IMR-90 (cell line): ENCODE data around the gene TSC2. TPM values are rescaled to one million over a fixed set of nuclear protein-coding genes. Genes with fewer than 3 reads are reported as not detected.

Experiments used
- ATAC-seq: fragments of 200-7000 bp; cut with Tn5 transposase; 2 replicates; pipeline ENCODE4 v1.9.1; 2020; ENCODE audit warnings: low read depth, mild to moderate bottlenecking, moderate library complexity
- BruUV-seq: library from RNA; stranded (reverse); fragments of 400-500 nt; replicated peaks from 2 replicates; lab custom pipeline; 2021; lab: Mats Ljungman, UMichigan
- CTCF ChIA-PET: fragments of 300-600 bp; formaldehyde crosslinking; extraction: SDS; loops from one replicate; lab custom pipeline; 2021; ENCODE audit warnings: antibody characterized with exemption; lab: Yijun Ruan, JAX
- POLR2A ChIA-PET: fragments of 300-600 bp; sonication (Branson Sonifier 250); formaldehyde crosslinking; loops from one replicate; lab custom pipeline; 2022; ENCODE audit warnings: antibody characterized with exemption; ENCODE audit not compliant: unreplicated experiment; lab: Charles Lee
- DNase-seq: peaks from one replicate; pipeline ENCODE4 v3.0.0; 2013
- H2AFZ ChIP-seq: replicated peaks from 2 replicates; pipeline ENCODE3; 2013; ENCODE audit warnings: low read length, mild to moderate bottlenecking; ENCODE audit not compliant: poor library complexity
- H2AK5ac ChIP-seq: 2 replicates; pipeline ENCODE4 v1.6.1; 2013; ENCODE audit warnings: low read depth, low read length, inconsistent platforms
- H2AK9ac ChIP-seq: replicated peaks from 2 replicates; pipeline ENCODE3; 2013; ENCODE audit warnings: mild to moderate bottlenecking, low read depth, low read length, moderate library complexity; ENCODE audit not compliant: poor library complexity
- H2BK120ac ChIP-seq: 2 replicates; pipeline ENCODE4 v1.6.1; 2013; ENCODE audit warnings: low read depth, low read length, inconsistent platforms
- H2BK15ac ChIP-seq: 3 replicates; pipeline ENCODE4 v1.6.1; 2013; ENCODE audit warnings: low read depth, low read length, inconsistent platforms
- H2BK20ac ChIP-seq: 2 replicates; pipeline ENCODE4 v1.6.1; 2013; ENCODE audit warnings: low read depth, mild to moderate bottlenecking, inconsistent platforms, low read length, moderate library complexity
- H2BK5ac ChIP-seq: 2 replicates; pipeline ENCODE4 v1.6.1; 2013; ENCODE audit warnings: mild to moderate bottlenecking, low read depth, low read length, inconsistent platforms; ENCODE audit not compliant: poor library complexity, severe bottlenecking
- H3K14ac ChIP-seq: replicated peaks from 2 replicates; pipeline ENCODE4 v1.6.1; 2013; ENCODE audit warnings: low read depth, low read length, inconsistent platforms
- H3K18ac ChIP-seq: 2 replicates; pipeline ENCODE4 v1.6.1; 2013; ENCODE audit warnings: low read depth, low read length, control low read depth
- H3K23ac ChIP-seq: 2 replicates; pipeline ENCODE4 v1.6.1; 2013; ENCODE audit warnings: low read depth, low read length, inconsistent platforms
- H3K27ac ChIP-seq: 2 replicates; pipeline ENCODE4 v1.5.1; 2013; ENCODE audit warnings: mild to moderate bottlenecking, control low read depth, low read length; ENCODE audit not compliant: insufficient read depth
- H3K27me3 ChIP-seq: 2 replicates; pipeline ENCODE4 v1.6.1; 2013; ENCODE audit warnings: low read length; ENCODE audit not compliant: control insufficient read depth, insufficient read depth
- H3K36me3 ChIP-seq: 2 replicates; pipeline ENCODE4 v1.6.1; 2013; ENCODE audit warnings: low read length, mixed read lengths; ENCODE audit not compliant: control insufficient read depth, insufficient read depth
- H3K4ac ChIP-seq: 2 replicates; pipeline ENCODE4 v1.6.1; 2013; ENCODE audit warnings: low read depth, low read length, inconsistent platforms
- H3K4me1 ChIP-seq: 2 replicates; pipeline ENCODE4 v1.6.1; 2013; ENCODE audit warnings: low read length, mixed read lengths; ENCODE audit not compliant: control insufficient read depth, insufficient read depth
- H3K4me2 ChIP-seq: 2 replicates; pipeline ENCODE4 v1.6.1; 2013; ENCODE audit warnings: low read depth, mild to moderate bottlenecking, control low read depth, low read length, moderate library complexity
- H3K4me3 ChIP-seq: 2 replicates; pipeline ENCODE4 v1.5.1; 2013; ENCODE audit warnings: low read depth, mild to moderate bottlenecking, control low read depth, low read length, moderate library complexity; ENCODE audit not compliant: insufficient read depth
- H3K56ac ChIP-seq: 2 replicates; pipeline ENCODE4 v1.6.1; 2013; ENCODE audit warnings: low read length, inconsistent platforms; ENCODE audit not compliant: insufficient read depth; ENCODE audit errors: extremely low read depth
- H3K79me1 ChIP-seq, 2 experiments: 2 replicates each; pipeline ENCODE4 v1.6.1; 2013; ENCODE audit warnings: low read length in 2 of 2, inconsistent platforms in 1 of 2, low read depth in 1 of 2
- H3K9ac ChIP-seq: 2 replicates; pipeline ENCODE4 v1.6.1; 2013; ENCODE audit warnings: low read depth, low read length, control low read depth
- H3K9me1 ChIP-seq: 2 replicates; pipeline ENCODE4 v1.6.1; 2013; ENCODE audit warnings: low read length, inconsistent platforms; ENCODE audit not compliant: insufficient read depth
- H3K9me3 ChIP-seq: 2 replicates; pipeline ENCODE4 v1.6.1; 2013; ENCODE audit warnings: low read length; ENCODE audit not compliant: control insufficient read depth, insufficient read depth
- H4K20me1 ChIP-seq: 2 replicates; pipeline ENCODE4 v1.6.1; 2013; ENCODE audit warnings: low read length, inconsistent platforms; ENCODE audit not compliant: insufficient read depth
- H4K5ac ChIP-seq: 2 replicates; pipeline ENCODE4 v1.6.1; 2013; ENCODE audit warnings: mild to moderate bottlenecking, low read depth, low read length, control low read depth
- H4K8ac ChIP-seq, 2 experiments: 2 replicates each; pipeline ENCODE4 v1.6.1; 2013; ENCODE audit warnings: low read depth in 2 of 2, low read length in 2 of 2, control low read depth in 1 of 2, inconsistent platforms in 1 of 2
- H4K91ac ChIP-seq: 2 replicates; pipeline ENCODE4 v1.6.1; 2013; ENCODE audit warnings: low read depth, low read length, inconsistent platforms; ENCODE audit not compliant: insufficient read depth
- CEBPB ChIP-seq: IDR thresholded peaks from 2 replicates; pipeline ENCODE4 v1.6.1; 2012; ENCODE audit warnings: low read depth, low read length, improper control_type of control experiment
- CTCF ChIP-seq: conservative IDR thresholded peaks from 2 replicates; pipeline ENCODE4 v1.5.1; 2012; ENCODE audit warnings: mild to moderate bottlenecking, low read depth, low read length, improper control_type of control experiment
- RCOR1 ChIP-seq: IDR thresholded peaks from 2 replicates; pipeline ENCODE4 v1.6.1; 2012; ENCODE audit warnings: mild to moderate bottlenecking, low read length, improper control_type of control experiment; ENCODE audit not compliant: insufficient replicate concordance
- WGBS, 2 experiments: methylation state at CpG; one replicate each; pipeline versions ENCODE4 v1.1.5 to v1.1.7; 2013; ENCODE audit warnings: missing lambda C conversion rate in 2 of 2; ENCODE audit not compliant: insufficient read length in 1 of 2; ENCODE audit errors: extremely low coverage in 2 of 2; 5-methylcytosine and 5-hydroxymethylcytosine counted together
- dilution Hi-C: fragments of 300-500 bp; cut with HindIII; formaldehyde crosslinking; loops from one replicate; pipeline ENCODE4 v1.14.3; 2018; ENCODE audit warnings: low sequenced_read_pairs; ENCODE audit not compliant: unreplicated experiment
- in situ Hi-C: fragments of 300-500 bp; cut with MboI; formaldehyde crosslinking; loops from 3 replicates; pipeline ENCODE4 v1.14.3; 2019; ENCODE audit warnings: low sequenced_read_pairs, inconsistent platforms, mixed read lengths
- intact Hi-C: fragments of 100-400 bp; cut with micrococcal nuclease; formaldehyde crosslinking; loops from 2 replicates; pipeline ENCODE4 v1.10.0; 2022
- polyA plus RNA-seq, 3 experiments: library from polyadenylated mRNA; depleted of rRNA; stranded (reverse); fragments of >200 nt; gene quantifications; 2 replicates each; pipeline ENCODE4 v1.2.3, GENCODE V29; 2012; ENCODE audit warnings: low replicate concordance in 1 of 3
- total RNA-seq: library from RNA; depleted of rRNA; stranded (reverse); fragments of >200 nt; gene quantifications from 2 replicates; pipeline ENCODE4 v1.2.3, GENCODE V29; 2012

TSC2 gene
- total and polyA plus RNA-seq, 2 of the 4 experiments (the other 2 are of a cell fraction): 31.4 to 88.6 TPM

GRCh38 chr16:2078691-2079090 is 30.9 kb downstream of the TSC2 start:
- 96% methylated on average over 23 of the region's 23 CpGs; no CpG with 5 or more reads in 1 of the 2 experiments for WGBS, 2 experiments
- Histone ChIP-seq H3K9ac (no peak overlapping the region), H2AK9ac (no peak overlapping the region), H3K4me1 (peaks cover 3% of the 10 kb centered on the region; the same call in 1 of the 2 replicates), H3K14ac (no peak overlapping the region), H2AK5ac (no peak overlapping the region), H4K91ac (no peak overlapping the region), H3K18ac (no peak overlapping the region), H3K36me3 (peaks cover 65% of the 10 kb centered on the region), H3K4ac (no peak overlapping the region), H3K27ac (no peak overlapping the region), H3K56ac (no peak overlapping the region), H2BK120ac (no peak overlapping the region), H2BK5ac (no peak overlapping the region), H2BK15ac (no peak overlapping the region), H4K5ac (no peak overlapping the region), H3K4me2 (no peak overlapping the region), H2AFZ (no peak overlapping the region), H4K8ac (no peak overlapping the region), H3K4me3 (no peak overlapping the region), H2BK20ac (no peak overlapping the region), H3K27me3 (no peaks in the 10 kb centered on the region), H3K9me3 (no peaks in the 10 kb centered on the region), H4K20me1 (peaks cover 5% of the 10 kb centered on the region; the same call in 1 of the 2 replicates), H3K79me1 (peaks cover 0 to 3% of the 10 kb centered on the region in 2 experiments; a peak in 1 of 4 replicates), H3K9me1 (no peaks in the 10 kb centered on the region), H3K23ac (no peak overlapping the region)
- in situ Hi-C loops (no loop called here), dilution Hi-C loops (no loop called here), intact Hi-C loops (no loop called here)
- CTCF ChIA-PET: interaction anchor here (1.2 kb wide), 1 partner anchor 30 kb away, joined by 3 read pairs; no protein-coding TSS in a partner anchor
- no peak for ATAC-seq
- no peak for DNase-seq
- no peak for TF ChIP-seq RCOR1
- TF ChIP-seq CTCF: no peak
- TF ChIP-seq CEBPB: no peak
- POLR2A ChIA-PET: no interaction called here
- no TSS peak for BruUV-seq
